ENCODE measurements around the gene NKX2-4. TPM values are rescaled to one million over a fixed set of nuclear protein-coding genes. Genes with fewer than 3 reads are reported as not detected.
"Not testable (repeated sequence)": the region's sequence is repeated elsewhere in the genome, so short reads cannot be mapped to it uniquely, and the experiment has no call there.

The NKX2-4 gene
- total RNA-seq, 4 donors from 2014 or later, result not detected

DNA sequence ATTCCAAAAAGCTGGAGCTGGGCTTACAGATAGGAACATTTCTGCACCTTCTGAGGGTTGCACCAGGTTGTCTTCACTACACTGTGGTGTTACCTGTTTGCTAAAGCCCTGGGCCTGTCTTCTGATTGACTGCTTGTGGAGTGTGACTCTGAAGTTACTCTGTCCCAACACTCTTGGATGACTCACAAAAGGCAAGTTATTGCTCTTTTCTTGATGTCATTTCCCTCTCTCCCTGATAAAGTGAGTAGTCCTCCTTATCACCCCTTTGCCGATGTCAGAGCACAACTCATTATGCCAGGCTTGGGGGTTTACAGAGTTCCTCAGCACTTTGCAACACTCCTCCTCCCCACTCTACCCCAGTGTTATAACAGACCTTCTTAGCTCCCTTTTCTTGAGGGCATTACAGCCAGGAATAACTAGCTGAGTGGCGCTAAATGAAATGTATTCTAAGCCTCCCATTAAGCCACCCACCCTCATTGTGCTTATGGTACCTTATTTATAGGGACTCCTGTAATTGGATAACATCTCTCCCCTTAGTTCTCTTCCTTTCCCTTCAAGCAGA, 36.1 kb upstream of the NKX2-4 start:
- Histone ChIP-seq H3K4me3 (no peak overlapping the region), H3K36me3 (no peaks in the 10 kb centered on the region), H3K27ac (no peak overlapping the region), H3K27me3 (peaks cover 0 to 19% (median 0%) of the 10 kb centered on the region in 4 donors), H3K9me3 (no peaks in the 10 kb centered on the region), H3K4me1 (no peaks in the 10 kb centered on the region)
- 68 to 73% methylated on average over 2 of the region's 2 CpGs for WGBS, 2 donors
- DNase-seq, result no peak
- intact Hi-C loops (cut with DNase I), result no loop called here
- no peak for TF ChIP-seq POLR2A (IDR thresholded peaks at IDR 0.05)
- TF ChIP-seq, protein P1, sequence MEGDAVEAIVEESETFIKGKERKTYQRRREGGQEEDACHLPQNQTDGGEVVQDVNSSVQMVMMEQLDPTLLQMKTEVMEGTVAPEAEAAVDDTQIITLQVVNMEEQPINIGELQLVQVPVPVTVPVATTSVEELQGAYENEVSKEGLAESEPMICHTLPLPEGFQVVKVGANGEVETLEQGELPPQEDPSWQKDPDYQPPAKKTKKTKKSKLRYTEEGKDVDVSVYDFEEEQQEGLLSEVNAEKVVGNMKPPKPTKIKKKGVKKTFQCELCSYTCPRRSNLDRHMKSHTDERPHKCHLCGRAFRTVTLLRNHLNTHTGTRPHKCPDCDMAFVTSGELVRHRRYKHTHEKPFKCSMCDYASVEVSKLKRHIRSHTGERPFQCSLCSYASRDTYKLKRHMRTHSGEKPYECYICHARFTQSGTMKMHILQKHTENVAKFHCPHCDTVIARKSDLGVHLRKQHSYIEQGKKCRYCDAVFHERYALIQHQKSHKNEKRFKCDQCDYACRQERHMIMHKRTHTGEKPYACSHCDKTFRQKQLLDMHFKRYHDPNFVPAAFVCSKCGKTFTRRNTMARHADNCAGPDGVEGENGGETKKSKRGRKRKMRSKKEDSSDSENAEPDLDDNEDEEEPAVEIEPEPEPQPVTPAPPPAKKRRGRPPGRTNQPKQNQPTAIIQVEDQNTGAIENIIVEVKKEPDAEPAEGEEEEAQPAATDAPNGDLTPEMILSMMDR (IDR thresholded peaks at IDR 0.05), result no peak

DNA sequence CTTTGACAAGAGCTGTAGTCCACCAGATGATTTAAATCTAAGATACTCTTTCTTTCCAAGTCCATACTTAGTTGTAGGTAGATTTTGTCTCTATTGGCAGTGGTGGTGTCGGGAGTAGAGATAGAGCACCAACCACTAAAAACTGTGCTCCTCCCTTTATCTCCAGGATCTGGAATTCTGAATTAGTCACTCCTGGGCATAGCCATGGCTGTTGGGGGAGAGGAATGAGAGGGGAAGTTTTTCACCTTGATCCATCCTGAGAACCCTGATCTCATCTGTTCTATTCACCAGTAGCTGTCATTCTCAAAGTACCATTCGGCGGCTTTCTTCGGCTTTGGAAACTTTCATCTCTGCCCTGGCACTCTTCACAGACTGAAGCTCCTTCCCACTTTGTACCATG, 35.6 kb upstream of the NKX2-4 start:
- H3K27ac ChIP-seq, result no peak overlapping the region
- peaks cover 0 to 19% (median 0%) of the 10 kb centered on the region in 4 donors for H3K27me3 ChIP-seq
- 98 to 100% methylated on average over 2 to 4 of the region's 4 CpGs for WGBS, 2 donors
- no peaks in the 10 kb centered on the region for H3K4me1 ChIP-seq
- H3K4me3 ChIP-seq, result no peak overlapping the region
- intact Hi-C loops (cut with DNase I), result no loop called here
- TF ChIP-seq, protein P1 (IDR thresholded peaks at IDR 0.05), result no peak
- no peak for TF ChIP-seq POLR2A (IDR thresholded peaks at IDR 0.05)
- no peaks in the 10 kb centered on the region for H3K36me3 ChIP-seq
- H3K9me3 ChIP-seq, result no peaks in the 10 kb centered on the region
- DNase-seq, result no peak

DNA sequence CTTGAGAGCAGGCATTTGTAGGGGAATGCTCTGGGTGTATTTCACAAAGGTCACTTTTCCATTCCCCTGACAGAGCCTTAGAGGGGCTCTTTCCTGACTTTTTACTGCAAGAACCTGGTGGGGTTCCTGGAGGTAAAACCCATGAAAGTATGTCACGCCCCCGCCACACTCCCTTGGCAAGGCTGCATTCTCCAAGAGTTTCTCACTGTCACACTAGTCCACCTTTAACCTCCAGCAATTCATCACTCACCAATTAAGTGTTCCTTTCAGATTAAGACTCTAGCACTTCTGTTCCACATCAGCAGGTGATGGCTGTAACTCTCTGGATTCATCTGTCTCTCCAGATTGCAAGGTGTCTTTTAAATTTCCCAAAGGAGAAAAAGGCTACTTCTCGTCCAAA, 32.7 kb upstream of the NKX2-4 start:
- 53 to 54% methylated on average over 3 of the region's 3 CpGs for WGBS, 2 donors
- TF ChIP-seq POLR2A (IDR thresholded peaks at IDR 0.05), result no peak
- TF ChIP-seq, protein P1 (IDR thresholded peaks at IDR 0.05), result no peak
- no peak overlapping the region for H3K4me3 ChIP-seq
- intact Hi-C loops (cut with DNase I), result no loop called here
- H3K9me3 ChIP-seq, result peaks cover 0 to 8% (median 7%) of the 10 kb centered on the region in 3 donors
- no peak for DNase-seq
- H3K4me1 ChIP-seq, result no peaks in the 10 kb centered on the region
- no peak overlapping the region for H3K27ac ChIP-seq
- H3K27me3 ChIP-seq, result peaks cover 0 to 15% (median 0%) of the 10 kb centered on the region in 4 donors
- no peaks in the 10 kb centered on the region for H3K36me3 ChIP-seq

DNA sequence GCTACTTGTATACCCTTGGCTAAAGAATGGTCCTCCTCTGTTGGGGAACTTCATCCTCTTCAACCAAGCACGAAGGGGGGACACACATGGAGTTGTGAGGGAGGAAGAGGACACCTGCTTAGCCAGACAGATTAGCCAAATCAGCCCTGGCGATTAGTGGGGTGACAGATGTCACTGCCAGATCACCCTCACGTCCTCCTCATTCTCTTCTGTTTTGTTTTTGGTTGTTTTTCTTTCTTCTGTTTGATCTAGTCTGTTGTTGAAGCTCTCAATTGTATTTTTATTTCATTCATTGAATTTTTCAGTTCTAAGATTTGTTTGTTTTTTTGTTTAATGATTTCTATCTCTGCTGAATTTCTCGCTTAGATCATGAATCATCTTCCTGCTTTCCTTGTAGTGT, 27.5 kb upstream of the NKX2-4 start:
- 55 to 59% methylated on average over 4 of the region's 4 CpGs for WGBS, 2 donors
- Histone ChIP-seq H3K27ac (no peak overlapping the region), H3K9me3 (peaks cover 0 to 34% (median 16%) of the 10 kb centered on the region in 3 donors), H3K36me3 (no peaks in the 10 kb centered on the region), H3K27me3 (no peaks in the 10 kb centered on the region), H3K4me1 (no peaks in the 10 kb centered on the region), H3K4me3 (no peak overlapping the region)
- DNase-seq, result no peak
- intact Hi-C loops (cut with DNase I), result no loop called here
- no peak for TF ChIP-seq POLR2A (IDR thresholded peaks at IDR 0.05)
- TF ChIP-seq, protein P1 (IDR thresholded peaks at IDR 0.05), result no peak

DNA sequence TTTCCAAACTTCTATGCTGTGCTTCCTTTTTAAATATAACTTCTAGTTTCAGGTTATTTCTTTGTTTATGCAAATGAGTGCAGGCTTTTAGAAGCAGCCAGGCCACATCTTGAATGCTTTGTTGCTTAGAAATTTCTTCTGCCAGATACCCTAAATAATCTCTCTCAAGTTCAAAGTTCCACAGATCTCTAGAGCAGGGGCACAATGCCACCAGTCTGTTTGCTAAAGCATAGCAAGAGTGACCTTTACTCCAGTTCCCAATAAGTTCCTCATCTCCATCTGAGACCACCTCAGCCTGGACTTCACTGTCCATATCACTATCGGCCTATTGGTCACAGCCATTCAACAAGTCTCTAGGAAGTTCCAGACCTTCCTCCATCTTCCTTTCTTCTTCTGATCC, 26.4 kb upstream of the NKX2-4 start:
- H3K27ac ChIP-seq; H3K36me3 ChIP-seq; H3K4me1 ChIP-seq; H3K27me3 ChIP-seq; intact Hi-C loops (cut with DNase I); DNase-seq; H3K4me3 ChIP-seq: not testable (repeated sequence)
- H3K9me3 ChIP-seq, result peaks cover 0 to 34% (median 16%) of the 10 kb centered on the region in 3 donors
- WGBS, 2 donors, result 81 to 89% methylated on average over 1 of the region's 1 CpG
